MV-4-11 (cell line): Measurements from ENCODE around the gene GNG2.
A peak's percentile ranks its signal among the peaks of the same experiment; 100 is the strongest.

Source experiments
- DNase-seq: peaks from one replicate; lab custom pipeline; 2025; lab: John Stamatoyannopoulos, UW

GNG2 gene

GRCh38 chr14:51894250-51894649 is 33.8 kb downstream of the GNG2 start:
- DNase-seq = no peak

GRCh38 chr14:51895375-51895774 is 35.0 kb downstream of the GNG2 start:
- no peak for DNase-seq

GRCh38 chr14:51897791-51898355 is 37.5 kb downstream of the GNG2 start:
- DNase-seq = no peak

DNA sequence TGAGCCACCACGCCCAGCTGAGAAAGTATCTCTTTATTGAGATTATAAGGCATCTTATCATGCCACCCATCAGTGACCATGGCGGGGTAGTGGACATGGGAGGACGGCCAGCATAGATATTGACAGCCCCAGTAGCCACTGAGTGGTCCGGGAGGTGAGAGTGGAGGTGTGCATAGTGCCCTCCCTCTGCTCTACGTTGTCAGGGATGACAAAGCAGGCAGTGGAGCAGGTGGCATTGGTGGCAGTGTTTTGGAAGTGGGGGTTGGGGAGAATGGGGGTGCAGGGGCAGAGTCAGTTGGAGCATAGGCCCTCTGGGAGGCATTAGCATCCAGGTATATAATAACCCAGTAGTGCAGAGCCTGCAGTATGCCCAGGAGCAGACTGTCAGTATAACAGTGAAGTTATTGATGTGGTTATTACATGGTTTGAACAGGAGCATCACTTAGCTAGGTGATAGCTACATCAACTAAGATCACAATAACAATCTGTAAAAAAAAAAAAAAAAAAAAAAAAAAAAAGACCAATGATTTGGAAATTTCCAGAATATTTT is 41.1 kb downstream of the GNG2 start:
- DNase-seq = no peak

DNA sequence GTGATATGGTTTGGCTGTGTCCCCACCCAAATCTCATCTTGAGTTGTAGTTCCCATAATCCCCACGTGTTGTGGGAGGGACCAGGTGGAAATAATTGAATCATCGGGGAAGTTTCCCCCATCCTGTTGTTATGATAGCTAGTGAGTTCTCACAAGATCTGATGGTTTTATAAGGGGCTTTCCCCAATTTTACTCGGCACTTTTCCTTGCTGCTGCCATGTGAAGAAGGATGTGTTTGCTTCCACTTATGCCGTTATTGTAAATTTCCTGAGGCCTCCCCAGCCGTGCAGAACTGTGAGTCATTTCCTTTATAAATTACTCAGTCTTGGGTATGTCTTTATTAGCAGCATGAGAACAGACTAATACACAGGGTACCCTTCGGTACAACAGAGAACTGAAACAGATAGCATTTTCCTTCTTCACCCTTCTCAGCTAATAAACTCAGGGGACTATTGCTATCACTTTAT is 45.3 kb downstream of the GNG2 start:
- DNase-seq = peak; percentile 69

DNA sequence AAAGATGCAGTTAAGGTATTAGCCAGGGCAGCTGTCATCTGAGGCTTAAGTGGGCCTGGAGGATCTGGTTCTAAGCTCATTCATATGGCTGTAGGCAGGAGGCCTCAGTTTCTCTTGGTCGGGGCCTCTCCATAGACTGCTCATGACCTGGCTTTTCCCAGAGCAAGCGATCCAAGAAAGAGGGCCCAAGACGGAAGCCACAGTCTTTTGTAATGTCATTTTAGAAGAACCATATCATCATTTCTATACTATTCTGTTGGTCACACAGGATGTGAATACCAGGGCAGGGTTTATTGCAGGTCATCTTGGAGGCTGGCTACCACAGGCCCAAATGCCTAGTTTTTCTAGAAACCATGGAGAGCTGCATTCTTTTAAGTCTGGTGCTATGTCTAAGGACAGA is 47.7 kb downstream of the GNG2 start:
- no peak for DNase-seq

DNA sequence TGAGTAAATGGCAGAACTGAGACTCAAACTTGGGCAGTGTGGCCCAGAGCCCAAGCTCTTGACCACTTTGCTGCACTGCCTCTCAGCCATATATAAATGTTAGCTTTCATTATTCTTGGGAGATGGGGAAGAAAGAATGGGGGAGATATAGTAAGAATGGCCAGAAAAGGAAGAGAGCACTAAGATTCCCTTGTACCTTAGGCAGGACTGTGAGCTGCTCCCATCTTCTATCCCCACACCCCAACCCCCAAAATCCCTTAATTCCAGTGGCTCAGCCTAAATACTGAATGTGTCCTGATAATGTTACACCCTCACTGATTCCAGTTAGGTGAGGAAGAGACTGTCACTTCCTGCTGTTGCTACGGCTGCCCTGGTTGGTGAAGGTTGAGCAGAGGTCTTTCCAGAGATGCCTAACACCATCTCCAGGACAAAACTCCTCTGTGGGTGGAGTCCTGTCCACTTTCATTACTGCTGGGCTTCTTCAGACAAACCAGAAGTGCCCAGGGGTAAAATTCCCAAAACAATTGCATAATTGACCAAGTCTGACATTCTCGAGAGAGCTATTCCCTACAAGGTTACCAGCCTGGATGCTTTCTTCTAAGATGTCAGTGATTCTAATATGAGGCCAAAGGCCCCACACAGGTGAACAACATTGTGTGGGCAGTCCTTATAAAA is 51.8 kb downstream of the GNG2 start:
- DNase-seq = no peak

DNA sequence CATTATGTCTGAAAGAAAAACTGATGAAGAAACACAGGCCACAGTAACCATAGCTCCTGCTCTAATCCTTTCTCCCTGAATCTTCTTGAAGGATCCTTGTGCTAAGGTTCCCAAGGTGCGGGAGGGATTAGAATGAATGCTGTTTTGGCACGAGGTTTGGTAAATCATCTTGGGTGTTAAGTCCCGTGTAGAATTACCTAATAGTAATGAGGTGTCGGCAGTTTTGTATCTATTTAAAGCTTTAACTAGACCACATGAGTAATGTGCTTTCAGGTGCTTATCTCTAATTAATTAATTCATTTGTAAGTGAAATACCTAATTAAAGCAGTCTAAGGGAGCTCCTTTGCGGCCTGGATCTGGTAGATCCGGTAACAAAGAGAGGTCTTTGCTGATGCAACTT is 53.9 kb downstream of the GNG2 start:
- no peak for DNase-seq

DNA sequence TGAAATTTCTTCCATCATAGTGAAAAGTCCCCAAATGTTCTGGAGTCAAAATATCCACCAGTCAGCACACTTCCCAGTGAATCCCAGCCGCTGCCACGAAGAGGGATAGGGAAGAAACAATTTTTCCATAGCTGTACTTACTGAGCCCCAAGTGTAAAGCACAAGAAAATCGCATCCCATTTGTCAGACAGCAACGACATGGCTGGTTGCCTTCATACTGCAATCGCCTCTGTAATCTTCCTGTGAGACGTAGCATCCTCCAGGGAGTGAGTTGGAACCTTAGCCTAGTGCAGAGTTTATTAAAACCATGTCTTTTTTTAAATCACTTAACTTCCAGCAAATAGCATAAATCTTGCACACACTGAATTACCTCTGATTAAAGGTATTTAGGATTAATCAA is 56.8 kb downstream of the GNG2 start:
- no peak for DNase-seq

GRCh38 chr14:51921026-51921425 is 60.6 kb downstream of the GNG2 start:
- no peak for DNase-seq

GRCh38 chr14:51922624-51923023 is 62.2 kb downstream of the GNG2 start:
- no peak for DNase-seq

- no peak for DNase-seq
Observed at GRCh38 chr14:51924600-51924999, 64.2 kb downstream of the GNG2 start.

GRCh38 chr14:51925980-51926379 is 65.6 kb downstream of the GNG2 start:
- DNase-seq = no peak

DNA sequence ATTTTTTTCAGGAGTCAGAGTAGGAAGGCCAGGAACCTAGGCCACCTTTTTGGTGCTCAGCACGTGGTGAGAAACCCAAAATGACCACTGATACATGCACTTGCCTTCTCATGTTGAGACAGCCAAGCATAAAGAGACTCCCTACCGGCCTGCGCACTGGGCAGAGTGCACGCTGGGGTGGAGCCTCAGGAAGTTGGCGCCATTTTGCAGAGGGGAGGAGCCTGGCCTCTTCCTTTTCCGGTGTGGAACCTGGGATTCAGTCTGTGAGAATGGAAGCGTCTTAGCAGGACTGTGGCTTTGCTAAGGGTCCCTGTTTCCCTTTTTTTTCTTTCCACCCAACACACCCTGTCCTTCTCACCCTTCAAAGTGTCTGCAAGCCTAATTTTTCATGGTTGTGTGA is 66.0 kb downstream of the GNG2 start:
- DNase-seq = no peak

DNA sequence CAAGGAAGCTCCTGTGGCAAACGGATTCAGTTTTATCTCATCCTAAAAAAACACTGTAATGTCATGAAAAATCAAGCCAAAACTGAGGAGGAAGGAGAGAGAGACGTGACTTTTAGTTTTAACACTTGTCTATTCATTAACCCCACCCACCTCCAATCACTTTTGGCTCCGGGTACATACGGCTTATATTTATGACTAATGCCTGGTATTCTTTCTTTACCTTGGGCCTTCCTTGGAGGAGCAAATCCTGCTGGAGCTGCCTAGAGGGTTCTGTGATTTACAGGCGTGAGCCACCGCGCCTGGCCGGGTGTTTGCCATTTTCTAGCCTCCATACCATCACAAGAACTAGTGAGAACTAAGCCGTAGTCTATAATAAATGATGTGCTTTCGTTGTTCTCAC is 68.2 kb downstream of the GNG2 start:
- no peak for DNase-seq

- no peak for DNase-seq
Observed at GRCh38 chr14:51929166-51929565, 68.8 kb downstream of the GNG2 start.

DNA sequence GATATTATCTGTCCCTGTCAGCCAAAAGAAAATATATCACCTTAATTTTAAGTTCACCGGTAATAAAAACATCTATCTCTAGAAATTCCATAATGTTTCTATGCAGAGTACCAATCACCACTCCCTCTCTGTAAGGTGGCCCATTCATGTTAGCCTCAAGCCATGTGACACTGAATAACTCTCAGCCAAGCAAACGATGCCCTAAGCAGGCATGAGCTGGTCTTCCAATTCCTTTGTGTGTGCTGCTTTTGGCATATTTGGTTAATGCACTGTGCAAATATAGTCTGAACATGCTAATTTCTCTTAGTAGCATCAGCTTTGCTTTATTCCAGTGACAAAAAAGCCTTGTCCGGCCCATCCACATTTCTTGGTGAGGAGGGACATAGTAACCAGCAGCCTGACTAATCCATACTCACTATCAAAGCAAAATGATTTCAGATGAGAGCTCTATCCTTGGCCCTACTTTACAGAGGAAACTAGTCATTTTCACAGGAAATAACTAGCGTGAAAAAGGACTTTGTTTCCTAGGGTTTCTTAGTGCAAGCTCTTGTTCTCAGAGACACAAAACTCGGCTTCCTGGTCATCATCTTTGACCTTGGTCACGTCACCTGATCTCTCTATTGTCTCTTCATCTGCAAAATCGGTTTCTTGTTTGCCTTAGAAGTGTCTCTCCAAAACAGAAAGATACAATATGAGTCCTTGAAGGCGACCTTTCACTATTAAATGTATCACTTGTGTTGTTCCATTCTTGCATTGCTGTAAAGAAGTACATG is 69.7 kb downstream of the GNG2 start:
- no peak for DNase-seq

- DNase-seq = no peak
Observed at GRCh38 chr14:51931308-51931707, 70.9 kb downstream of the GNG2 start.

DNA sequence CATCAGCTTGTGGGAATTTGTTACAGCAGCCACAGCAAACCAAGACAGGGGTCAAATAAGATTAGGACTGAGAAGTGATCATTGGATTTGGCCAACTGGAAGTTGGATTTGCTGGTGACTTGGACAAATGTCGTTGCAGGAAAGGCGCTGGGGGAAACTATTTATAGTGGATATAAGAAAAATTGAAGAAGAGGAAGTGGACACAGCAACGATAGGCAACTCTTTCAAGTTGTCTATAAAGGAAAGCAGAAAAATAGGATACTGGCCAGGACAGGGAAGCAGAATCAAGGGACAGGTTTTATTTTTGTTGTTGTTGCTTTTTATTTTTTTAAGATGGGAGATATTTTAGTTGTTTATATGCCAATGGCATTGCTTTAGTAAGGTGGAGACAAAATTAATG is 72.8 kb downstream of the GNG2 start:
- peak; percentile 45 for DNase-seq

DNA sequence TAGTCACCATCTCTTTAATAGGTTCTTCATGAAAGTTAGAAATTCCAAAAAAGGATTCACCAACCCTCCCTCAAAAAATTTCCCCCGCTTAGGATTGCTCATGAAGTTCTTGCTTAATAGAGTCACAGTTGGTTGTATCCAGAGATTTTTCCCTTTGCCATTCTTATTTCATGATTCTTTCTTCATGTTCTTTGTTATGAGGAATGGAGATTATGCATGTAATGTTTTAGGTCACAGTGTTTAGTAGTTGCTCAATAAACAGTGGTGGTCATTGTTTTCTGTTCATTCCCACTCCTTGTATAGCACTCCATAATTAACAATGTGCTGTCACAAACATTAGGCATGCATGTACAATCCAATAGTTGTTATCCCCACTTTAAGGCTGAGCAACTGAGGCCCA is 77.7 kb downstream of the GNG2 start:
- DNase-seq = no peak

DNA sequence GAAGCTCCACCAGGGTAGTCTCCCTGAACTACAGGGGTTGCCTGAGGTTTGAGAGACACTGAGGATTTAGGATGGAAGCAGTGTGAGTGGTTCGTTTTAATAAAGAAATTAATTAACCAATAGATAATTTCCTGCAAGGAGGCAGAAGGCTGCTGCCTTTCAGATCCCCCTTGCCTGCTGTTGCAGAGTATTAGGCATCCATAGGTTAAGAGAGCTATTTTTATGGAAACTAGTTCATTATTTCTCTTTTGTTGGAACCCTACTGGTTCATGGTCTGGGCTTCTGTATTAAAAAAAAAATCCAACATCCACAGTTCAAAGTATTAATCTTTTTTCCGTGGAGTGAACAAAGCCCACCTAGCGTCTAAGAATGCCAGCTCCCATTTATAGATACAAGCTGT is 78.4 kb downstream of the GNG2 start:
- no peak for DNase-seq

- DNase-seq = no peak
Observed at GRCh38 chr14:51939226-51939625, 78.8 kb downstream of the GNG2 start.

DNA sequence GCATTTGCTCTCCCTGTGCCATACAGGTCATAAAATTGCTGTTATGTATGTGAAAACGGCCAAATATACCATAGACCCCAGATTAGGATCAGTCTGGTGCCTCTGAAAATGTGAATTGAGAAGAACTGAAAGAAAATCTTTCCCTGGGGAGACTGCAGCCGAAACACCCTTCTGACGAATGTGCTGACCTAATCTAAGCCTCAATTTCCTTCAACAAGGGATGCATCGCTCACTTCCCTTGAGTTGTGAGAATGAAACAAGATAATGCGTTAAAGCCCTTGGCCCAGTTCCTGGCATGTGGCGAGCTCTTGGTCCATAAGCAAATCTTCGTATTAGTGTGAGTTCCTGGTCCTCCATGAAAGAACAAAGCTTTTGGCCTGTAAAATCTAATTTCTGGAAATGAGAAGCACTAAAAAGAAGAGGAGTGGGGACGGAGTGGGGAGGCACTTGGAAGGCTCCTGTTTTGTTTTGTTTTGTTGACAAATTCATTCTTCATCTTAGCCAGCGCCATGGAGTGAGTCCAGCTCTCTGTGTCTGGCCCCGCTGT is 79.4 kb downstream of the GNG2 start:
- DNase-seq = peak; percentile 19
